GM19452 (cell line): Measurements from ENCODE around the gene TECPR2.

Experiments used
- ATAC-seq: cut with Tn5 transposase; IDR thresholded peaks from one replicate; pipeline ENCODE4 v1.9.1; 2021; ENCODE audit not compliant: unreplicated experiment

Gene TECPR2

DNA sequence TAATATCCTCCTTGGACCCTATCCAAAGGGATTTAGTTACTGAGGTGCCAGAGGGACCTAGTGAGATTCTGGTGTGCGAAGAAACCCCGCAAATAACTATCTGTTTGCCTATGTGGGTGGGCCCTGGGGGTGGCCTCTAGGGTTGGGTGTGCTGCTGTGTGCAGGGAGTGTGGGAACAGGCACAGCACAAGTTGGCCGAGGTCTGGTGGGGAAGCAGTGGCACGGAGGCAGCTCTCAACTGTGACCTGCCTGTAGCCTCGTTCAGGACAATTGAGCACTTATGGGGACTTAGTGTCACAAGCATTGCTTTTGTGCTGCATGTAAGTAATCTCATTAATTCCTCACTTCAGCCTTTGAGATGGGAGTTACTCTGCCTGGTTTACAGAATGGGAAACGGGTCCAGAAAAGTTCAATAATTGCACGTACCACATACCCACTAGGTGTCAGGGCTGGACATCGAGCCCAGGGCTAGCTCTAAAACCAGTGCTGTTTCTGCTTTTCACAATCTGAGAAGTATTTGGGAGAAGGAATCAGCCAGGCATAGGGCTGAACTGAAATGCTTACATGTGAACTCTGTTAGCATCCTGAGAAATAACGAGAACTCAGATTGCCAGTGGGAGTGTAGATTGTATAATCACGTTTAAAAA is 58.8 kb downstream of the TECPR2 start:
- no peak for ATAC-seq

DNA sequence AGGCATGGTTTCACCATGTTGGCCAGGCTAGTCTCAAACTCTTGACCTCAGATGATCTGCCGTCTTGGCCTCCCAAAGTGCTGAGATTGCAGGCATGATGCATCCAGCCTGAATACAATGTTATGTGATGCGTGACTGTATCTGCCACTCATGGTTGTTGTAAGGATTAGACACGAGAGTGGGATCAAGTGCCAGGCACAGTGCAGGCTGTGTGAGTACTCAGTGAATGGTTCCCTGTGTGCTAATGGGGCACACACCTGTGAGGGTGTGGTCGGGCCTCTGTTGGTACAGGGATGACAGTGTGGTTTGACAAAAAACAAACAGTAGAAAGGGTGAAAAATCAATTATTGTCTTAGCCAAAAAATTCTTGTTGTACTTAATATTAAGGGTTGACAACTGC is 61.8 kb downstream of the TECPR2 start:
- ATAC-seq, result no peak

DNA sequence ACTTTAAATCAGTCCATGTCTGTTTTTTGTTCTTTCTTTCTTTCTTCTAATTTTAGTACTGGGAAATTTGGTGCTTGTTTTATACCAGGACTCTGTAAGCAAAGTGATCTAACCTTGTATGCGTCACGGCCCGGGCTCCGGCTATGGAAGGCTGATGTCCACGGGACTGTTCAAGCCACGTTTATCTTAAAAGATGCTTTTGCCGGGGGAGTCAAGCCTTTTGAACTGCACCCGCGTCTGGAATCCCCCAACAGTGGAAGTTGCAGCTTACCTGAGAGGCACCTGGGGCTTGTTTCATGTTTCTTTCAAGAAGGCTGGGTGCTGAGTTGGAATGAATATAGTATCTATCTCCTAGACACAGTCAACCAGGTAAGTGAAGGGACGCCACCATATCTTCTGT is 62.2 kb downstream of the TECPR2 start:
- no peak for ATAC-seq

DNA sequence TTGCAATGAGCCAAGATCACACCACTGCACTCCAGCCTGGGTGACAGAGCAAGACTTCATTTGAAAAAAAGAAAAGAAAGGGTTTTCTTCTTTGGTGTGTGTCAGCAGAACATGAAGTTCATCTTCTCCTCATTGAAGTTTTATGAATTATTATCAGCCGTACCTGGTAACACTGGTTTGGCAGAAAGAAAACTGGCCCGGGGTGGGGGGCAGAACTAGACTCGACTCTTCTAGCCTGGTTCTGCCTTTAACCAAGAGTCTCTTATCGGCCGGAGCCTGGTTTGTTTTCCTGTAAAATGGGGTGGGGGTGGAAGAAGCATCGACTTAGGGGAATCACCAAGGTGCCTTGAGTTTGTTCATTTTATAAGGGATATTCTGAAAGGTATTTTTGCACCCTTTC is 64.1 kb downstream of the TECPR2 start:
- no peak for ATAC-seq

DNA sequence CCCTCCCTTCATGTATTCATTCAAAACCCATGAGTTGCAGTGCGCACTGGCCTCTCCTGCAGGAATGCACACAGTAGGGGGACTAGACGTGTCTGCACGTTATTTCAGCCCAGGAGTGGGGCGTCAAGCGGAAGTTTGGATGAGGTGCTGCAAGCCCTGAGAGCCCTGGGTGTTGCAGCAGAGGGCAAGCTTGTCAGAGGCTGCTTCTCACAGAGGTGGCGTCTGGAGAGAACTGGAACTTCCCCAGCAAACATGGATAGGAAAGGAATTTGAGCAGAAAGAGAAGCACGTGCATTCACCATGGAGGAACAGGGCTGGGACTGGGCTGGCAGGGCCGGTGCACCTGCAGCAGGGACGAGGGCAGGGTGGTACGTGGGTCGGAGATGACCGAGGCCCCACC is 64.9 kb downstream of the TECPR2 start:
- no peak for ATAC-seq

DNA sequence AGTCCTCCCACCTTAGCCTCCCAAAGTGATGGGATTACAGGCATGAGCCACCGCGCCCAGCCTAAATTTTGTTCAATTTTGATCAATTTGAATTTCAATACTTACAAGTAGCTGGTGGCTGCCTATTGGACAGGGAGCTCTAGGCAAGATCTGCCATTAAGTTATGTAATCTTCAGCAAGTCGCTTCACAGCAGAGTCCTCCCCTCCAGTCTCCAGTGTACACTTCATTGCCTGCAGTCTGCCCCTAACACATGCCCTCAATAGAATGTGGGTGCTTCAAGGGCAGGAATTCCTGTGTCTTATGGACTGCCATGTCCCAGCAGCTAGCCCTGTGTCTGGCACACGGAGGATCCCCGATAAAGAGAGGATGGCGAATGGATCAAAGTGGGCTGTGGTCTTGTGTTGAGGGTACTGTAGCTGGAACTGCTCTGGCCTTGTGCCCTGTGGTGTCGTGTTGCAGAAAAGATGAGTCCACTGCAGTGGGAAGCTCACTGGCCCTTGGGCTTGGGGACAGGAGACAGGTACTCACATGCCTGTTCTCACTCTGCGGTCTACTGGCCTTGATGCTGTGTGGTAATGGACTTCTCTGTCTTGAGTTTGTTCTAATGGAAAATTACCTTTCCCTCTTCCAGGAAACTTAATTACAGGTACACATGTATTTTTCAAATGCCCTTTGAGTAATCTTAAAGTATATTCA is 67.6 kb downstream of the TECPR2 start:
- ATAC-seq, result no peak

DNA sequence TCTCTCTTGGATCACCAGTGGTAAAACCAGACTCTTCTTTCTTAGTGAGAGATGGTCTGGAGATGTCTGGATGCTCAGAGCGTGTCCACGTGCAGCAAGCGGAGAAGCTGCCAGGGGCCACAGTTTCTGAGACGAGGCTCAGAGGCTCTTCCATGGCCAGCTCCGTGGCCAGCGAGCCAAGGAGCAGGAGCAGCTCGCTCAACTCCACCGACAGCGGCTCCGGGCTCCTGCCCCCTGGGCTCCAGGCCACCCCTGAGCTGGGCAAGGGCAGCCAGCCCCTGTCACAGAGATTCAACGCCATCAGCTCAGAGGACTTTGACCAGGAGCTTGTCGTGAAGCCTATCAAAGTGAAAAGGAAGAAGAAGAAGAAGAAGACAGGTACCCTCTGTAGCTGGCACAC is 69.0 kb downstream of the TECPR2 start:
- no peak for ATAC-seq

DNA sequence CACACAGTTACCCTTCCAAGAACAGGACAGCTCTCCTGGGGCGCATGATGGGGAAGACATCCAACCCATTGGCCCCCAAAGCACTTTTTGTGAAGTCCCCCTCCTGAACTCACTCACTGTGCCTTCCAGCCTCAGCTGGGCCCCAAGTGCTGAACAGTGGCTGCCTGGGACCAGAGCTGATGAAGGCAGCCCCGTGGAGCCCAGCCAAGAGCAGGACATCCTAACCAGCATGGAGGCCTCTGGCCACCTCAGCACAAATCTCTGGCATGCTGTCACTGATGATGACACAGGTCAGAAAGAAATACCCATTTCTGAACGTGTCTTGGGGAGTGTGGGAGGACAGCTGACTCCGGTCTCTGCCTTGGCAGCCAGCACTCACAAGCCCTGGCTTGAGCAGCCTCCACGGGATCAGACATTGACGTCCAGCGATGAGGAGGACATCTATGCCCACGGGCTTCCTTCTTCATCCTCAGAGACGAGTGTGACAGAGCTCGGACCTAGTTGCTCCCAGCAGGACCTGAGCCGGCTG is 72.0 kb downstream of the TECPR2 start:
- ATAC-seq, result no peak

DNA sequence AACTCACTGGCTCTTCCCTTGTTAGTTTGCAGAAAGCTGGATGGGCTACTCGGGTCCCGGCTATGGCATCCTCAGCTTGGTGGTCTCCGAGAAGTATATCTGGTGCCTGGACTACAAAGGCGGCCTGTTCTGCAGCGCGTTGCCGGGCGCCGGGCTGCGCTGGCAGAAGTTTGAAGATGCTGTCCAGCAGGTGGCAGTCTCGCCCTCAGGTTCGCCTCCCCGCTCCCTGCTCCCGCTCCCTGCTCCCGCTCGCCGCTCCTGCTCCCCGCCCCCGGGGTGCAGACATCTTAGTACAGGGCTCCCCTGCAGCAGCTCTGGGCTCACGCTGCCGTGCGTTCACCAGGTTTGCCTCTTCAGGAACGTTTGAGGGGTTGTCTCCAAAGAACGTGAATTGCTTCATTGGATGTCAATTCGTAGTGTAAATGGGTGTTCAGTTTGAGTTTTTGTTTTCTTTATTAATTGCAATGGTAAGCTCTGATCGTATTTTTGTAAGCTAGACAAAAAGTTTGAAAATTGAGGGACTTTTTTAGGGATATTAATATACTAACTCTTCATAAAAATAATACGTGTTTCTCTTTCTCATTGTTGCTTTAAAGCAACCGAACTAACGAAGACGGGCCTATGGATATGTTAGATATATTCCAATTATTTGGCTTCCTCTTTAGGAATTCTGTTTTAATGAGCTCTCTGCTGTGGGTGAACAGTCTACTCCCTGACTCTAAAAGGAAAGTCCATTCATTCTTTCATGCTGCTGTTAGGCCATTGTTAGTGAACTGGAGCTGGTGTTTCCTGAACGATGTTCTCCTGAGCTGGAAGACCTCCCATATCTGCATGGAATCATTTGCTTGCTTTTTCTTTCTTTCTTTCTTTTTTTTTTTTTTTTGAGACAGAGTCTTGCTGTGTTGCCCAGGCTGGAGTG is 75.5 kb downstream of the TECPR2 start:
- ATAC-seq, result no peak

DNA sequence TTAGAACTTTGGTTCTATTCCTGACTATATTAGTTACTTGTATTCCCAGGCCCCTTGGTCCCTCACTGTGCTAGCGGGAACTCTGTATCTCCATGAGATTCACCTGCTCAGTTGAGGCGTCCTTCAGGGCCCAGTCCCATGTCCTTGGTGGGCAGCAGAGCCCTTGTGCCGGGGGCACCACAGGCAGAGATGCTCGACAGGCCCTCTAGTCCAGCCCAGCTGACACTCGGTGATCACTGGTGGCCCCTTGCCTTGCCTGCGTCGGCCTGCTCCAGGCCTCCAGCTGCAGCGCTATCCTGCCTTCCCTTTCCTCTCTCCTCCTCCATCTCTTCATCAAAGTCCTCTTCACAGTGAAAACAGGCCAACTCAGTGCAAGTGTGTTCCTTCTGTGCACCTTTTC is 76.8 kb downstream of the TECPR2 start:
- ATAC-seq, result no peak

DNA sequence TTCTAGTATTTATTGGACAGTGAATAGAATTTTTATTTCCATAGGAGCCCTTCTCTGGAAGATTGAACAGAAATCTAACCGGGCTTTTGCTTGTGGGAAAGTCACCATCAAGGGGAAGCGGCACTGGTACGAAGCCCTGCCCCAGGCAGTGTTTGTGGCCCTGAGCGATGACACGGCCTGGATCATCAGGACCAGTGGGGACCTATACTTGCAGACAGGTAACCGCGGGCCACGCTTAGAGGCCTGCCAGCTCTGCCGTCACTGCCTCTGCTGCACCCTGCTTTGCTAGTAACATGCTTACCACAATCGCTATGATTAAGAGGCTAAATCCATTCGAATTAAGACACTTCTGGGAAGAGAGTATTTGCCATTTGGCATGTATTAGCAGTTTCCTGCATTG is 77.7 kb downstream of the TECPR2 start:
- ATAC-seq, result no peak

DNA sequence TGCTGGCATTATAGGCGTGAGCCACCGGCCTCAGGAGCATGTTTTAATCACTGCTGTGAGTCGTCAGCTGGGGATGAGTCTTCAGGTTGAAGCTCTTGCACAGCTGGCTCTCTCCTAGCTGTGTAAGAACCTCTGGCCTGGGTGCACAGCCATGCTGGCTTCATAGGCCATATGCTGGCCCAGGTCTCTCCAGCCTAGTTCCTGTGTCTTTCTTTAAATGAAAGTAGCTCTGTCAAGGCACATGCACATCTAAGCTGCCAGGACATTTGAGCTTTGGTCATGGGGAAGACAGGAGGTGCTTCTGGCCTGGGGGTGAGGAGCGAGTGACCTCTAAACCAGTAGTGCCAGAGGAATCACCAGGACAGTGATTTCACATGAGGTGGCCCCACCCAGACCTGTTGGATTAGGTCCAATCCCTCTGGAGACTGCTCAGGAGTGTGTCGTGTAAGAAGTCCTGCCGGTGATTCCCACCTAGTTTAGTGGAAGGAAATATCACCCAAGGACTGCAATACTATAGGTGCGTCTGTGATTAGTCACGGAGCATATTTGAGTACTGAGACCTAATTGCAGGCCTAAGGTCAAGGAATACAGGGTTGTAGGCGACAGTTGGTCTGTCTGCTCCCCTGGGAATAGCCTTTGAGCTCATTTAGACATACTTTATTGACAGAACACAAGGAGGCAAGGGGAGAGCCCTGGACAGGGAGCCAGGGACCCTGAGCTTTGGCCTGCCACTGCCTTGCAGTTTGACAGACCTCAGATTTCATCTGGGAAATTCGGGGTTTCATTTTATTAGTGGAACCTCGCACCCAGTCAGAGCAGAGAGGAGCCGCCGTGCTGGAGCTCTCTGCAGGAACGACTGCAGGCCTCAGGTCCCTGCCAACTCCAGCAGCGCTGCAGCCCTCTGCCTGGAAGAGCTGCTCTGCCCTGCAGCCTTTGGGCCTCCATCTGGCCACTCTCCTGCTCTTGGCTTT is 79.8 kb downstream of the TECPR2 start:
- ATAC-seq, result no peak

DNA sequence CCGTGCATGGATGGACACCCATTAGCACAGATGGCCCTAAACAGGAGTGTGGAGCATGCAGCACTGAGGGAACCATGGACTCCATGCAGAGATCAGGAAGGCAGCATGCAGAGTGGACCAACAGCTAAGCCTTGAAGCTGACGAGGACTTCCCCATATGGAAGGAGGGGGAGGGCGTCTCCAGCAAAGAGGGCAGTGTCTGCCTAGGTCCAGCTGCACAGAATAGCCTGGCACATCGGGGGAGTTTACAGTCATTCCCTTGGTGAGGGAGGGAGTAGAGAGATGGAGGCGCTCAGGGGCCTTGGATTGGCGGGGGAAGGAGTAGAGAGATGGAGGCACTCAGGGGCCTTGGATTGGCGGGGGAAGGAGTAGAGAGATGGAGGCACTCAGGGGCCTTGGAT is 82.3 kb downstream of the TECPR2 start:
- ATAC-seq, result no peak

DNA sequence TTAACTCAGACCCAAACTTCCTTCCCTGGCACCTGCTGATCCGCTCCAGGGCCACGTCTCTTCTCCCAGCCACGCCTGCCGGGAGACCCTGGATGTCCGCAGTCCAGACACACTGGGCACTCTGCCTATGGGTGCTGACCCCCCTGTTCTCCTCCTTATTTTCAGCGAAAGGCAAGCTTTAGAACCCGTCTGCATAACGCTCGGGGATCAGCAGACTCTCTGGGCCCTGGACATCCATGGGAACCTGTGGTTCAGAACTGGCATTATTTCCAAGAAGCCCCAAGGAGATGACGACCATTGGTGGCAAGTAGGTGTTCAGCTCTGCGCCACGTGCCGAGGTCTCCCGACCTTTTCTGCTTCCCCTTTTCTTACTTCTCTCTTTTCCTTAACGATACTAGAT is 82.9 kb downstream of the TECPR2 start:
- ATAC-seq, result no peak

DNA sequence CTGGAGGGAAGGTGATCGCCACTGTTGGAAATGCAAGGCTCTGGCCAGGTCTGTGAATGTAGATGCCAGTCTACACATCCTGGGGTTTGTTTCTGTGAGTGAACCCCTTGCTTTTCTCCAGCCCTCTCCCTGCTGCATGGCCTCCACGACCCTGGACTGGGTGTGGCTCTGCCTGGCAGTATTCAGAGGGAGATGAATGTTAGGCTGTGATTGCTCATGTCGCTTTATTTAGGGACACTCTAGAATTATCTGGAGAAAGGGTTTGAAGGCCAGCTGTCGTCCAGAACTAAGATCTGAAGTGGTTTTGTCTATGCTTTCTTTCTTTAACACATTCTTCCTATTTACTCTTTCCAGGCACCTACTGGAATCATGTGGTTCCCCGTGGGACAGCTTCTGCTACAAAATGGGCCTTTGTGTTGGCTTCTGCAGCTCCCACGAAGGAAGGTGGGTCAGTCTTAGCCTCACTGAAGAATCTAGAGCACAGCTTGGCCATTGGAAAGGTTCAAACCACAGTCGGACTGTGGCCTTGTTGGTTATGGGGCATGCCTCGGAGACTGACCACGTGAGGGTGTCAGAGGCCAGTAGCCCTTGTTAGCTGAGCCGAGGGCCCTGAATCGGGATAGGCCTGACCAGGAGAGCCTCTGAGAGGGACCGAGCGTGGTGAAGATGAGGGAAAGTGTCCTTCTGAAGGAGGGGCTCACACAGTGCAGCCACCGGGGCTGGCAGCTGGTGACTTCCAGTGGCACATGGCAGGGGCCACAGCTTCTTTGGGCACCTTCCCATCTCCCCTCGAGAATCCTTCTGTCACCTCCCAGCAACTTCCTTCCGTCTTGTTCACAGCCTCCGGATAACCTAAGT is 87.7 kb downstream of the TECPR2 start:
- no peak for ATAC-seq

DNA sequence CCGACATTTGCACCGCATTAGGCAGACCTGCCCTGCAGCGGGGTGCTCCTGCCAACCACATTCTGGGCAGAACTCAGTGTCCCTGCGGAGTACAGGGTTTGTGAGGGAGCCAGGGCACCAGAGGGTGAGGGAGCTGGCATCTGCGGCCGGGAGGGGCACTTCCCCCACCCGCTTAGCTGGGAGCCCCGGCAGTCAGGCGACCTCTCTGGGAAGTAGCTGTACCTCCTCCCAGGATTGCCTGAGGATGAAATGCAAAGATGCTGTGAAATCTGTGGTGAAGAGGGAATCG is 88.3 kb downstream of the TECPR2 start:
- no peak for ATAC-seq

DNA sequence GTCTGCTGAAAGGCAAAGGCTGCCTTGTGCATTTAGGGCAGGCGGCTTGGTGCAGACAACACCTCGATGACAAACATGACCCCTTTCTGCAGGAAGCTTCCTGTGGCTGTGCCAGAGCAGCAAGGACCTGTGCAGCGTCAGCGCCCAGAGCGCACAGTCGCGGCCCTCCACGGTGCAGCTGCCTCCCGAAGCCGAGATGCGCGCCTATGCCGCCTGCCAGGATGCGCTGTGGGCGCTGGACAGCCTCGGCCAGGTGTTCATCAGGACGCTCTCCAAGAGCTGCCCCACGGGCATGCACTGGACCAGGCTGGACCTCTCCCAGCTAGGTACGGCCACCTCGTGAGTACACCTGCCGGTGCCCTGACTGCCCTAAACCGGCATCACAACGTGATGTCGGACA is 89.6 kb downstream of the TECPR2 start:
- no peak for ATAC-seq

DNA sequence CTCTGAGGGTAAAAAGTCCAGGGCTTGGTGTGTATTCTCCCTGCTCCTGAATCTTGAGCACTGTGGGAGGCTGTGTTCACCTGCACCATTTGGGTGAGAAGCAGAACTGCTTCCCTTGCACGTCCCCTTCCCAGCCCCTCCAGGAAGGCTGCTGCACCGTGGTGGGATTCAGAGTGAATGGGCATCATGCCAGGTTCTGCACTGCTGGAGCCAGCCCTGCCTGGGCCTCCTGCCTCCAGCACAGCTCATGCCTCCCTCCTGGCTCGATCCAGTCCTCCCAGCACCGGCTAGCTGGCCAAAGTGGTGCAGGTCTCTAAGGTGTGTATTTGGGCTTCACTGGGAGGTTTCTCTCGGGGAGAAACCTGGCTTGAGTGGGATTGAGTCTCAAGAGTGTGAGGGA is 92.0 kb downstream of the TECPR2 start:
- ATAC-seq, result no peak

DNA sequence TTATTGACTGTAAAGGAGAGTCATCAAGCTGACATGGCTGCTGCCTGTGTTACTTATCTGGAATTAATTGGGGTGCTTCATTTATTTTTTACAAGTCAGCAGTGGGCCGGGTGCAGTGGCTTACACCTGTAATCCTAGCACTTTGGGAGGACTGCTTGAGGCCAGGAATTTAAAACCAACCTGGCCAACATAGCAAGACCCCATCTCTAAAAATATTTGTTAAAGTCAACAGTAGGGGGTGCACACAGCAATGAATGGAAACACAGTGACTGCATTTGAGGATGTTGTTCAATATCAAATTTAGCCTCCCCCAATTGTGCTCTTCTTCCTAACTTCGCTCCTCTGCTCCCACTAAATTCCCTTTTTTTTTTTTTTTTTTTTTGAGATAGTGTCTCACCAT is 94.8 kb downstream of the TECPR2 start:
- no peak for ATAC-seq
